IMR-90 (cell line): ENCODE results near the gene LRRC8E.

Experiments used
- BHLHE40 ChIP-seq: fragments of 150-350 bp; IDR thresholded peaks from 2 replicates; pipeline ENCODE4 v1.6.1; 2016; ENCODE audit warnings: mild to moderate bottlenecking, low read depth, low read length
- CEBPB ChIP-seq: IDR thresholded peaks from 2 replicates; pipeline ENCODE4 v1.6.1; 2012; ENCODE audit warnings: low read depth, low read length, improper control_type of control experiment
- CTCF ChIP-seq: conservative IDR thresholded peaks from 2 replicates; pipeline ENCODE4 v1.5.1; 2012; ENCODE audit warnings: mild to moderate bottlenecking, low read depth, low read length, improper control_type of control experiment
- MAFK ChIP-seq: IDR thresholded peaks from 2 replicates; pipeline ENCODE4 v1.6.1; 2012; ENCODE audit warnings: low read depth, low read length, improper control_type of control experiment
- MAZ ChIP-seq: IDR thresholded peaks from 2 replicates; pipeline ENCODE4 v1.6.1; 2012; ENCODE audit warnings: low read depth, mild to moderate bottlenecking, low read length, improper control_type of control experiment, moderate library complexity, borderline replicate concordance
- MXI1 ChIP-seq: IDR thresholded peaks from 2 replicates; pipeline ENCODE4 v1.6.1; 2012; ENCODE audit warnings: low read depth, mild to moderate bottlenecking, low read length, moderate library complexity, borderline replicate concordance
- POLR2A ChIP-seq: IDR thresholded peaks from 2 replicates; pipeline ENCODE4 v1.6.1; 2012; ENCODE audit warnings: mild to moderate bottlenecking, low read depth, low read length
- RAD21 ChIP-seq: IDR thresholded peaks from 2 replicates; pipeline ENCODE4 v1.6.1; 2012; ENCODE audit warnings: low read length, improper control_type of control experiment
- RCOR1 ChIP-seq: IDR thresholded peaks from 2 replicates; pipeline ENCODE4 v1.6.1; 2012; ENCODE audit warnings: mild to moderate bottlenecking, low read length, improper control_type of control experiment; ENCODE audit not compliant: insufficient replicate concordance
- RFX5 ChIP-seq: IDR thresholded peaks from 2 replicates; pipeline ENCODE4 v1.8.0; 2012; ENCODE audit warnings: low read depth, mild to moderate bottlenecking, low read length, moderate library complexity
- SMC3 ChIP-seq: fragments of 150-350 bp; IDR thresholded peaks from 2 replicates; pipeline ENCODE4 v1.6.1; 2016; ENCODE audit warnings: low read depth, mild to moderate bottlenecking, antibody characterized with exemption, low read length, moderate library complexity
- USF2 ChIP-seq: fragments of 150-350 bp; IDR thresholded peaks from 2 replicates; pipeline ENCODE4 v1.6.1; 2017; ENCODE audit warnings: mild to moderate bottlenecking, antibody characterized with exemption, low read length, low read depth

DNA sequence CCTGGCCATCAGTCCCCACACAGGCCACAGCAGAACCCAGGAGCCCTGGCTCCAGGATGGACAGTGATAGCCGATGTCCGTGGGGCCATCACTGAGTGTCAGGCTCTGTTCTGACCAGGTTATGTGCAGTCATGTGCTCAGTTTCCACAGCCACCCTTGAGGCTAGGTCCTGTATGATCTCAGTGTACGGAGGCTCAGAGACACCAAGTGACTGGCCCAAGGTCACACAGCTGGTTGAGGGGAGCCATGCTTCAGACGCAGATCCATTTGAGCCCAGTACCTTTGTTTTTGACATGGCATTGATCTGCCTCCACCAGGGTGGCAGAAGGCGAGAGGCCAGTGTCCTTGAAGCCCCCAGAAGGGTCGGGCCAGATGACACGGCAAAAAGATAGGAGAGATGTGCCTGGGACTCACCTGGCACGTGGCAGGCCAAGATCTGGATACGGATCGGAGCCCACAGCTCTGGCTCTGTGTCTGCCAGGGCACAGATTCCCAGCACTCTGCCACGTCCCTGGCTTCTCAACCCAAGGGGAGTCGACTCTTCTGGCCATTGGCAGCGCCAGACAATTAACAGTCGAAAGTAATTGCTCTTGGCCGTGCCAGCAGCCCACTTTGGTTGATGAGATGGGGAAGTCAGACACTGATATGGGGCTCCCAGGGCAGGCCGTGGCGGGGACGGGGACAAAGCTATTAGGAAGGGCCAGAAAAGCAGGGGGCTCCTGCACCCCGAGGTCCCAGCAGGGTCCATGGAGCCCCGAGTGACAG is 42.7 kb upstream of the LRRC8E start:
- TF ChIP-seq CTCF (no peak), RCOR1 (no peak), POLR2A (no peak), RFX5 (no peak), MXI1 (no peak), MAZ (no peak), USF2 (no peak), SMC3 (no peak), CEBPB (no peak), RAD21 (no peak), MAFK (no peak), BHLHE40 (no peak)
